ES-I3 (cell line): Measurements from ENCODE around the gene SETBP1.

Experiments used
- H3K36me3 ChIP-seq: 2 replicates; pipeline ENCODE4 v1.6.1; 2013; ENCODE audit warnings: mild to moderate bottlenecking, low read length, control low read depth, moderate library complexity; ENCODE audit not compliant: insufficient read depth
- H3K4me1 ChIP-seq: 2 replicates; pipeline ENCODE4 v1.6.1; 2013; ENCODE audit warnings: mild to moderate bottlenecking, control low read depth, low read length; ENCODE audit not compliant: insufficient read depth
- H3K9ac ChIP-seq: 2 replicates; pipeline ENCODE4 v1.6.1; 2013; ENCODE audit warnings: low read depth, mild to moderate bottlenecking, low read length, moderate library complexity
- H3K9me3 ChIP-seq: 2 replicates; pipeline ENCODE4 v1.6.1; 2013; ENCODE audit warnings: mild to moderate bottlenecking, low read length, moderate library complexity; ENCODE audit not compliant: control insufficient read depth, insufficient read depth

Gene SETBP1

GRCh38 chr18:44876024-44876423 lies 195.3 kb downstream of the SETBP1 start:
- Histone ChIP-seq H3K9ac (no peak overlapping the region), H3K9me3 (no peaks in the 10 kb centered on the region; the same call in 1 of the 2 replicates), H3K36me3 (no peaks in the 10 kb centered on the region), H3K4me1 (no peaks in the 10 kb centered on the region)

- no peaks in the 10 kb centered on the region for H3K4me1 ChIP-seq
- no peaks in the 10 kb centered on the region; the same call in 1 of the 2 replicates for H3K9me3 ChIP-seq
- H3K9ac ChIP-seq, result no peak overlapping the region
- H3K36me3 ChIP-seq, result no peaks in the 10 kb centered on the region
These were observed 196.1 kb downstream of the SETBP1 start for GRCh38 chr18:44876755-44877154.

GRCh38 chr18:44878335-44878734 lies 197.6 kb downstream of the SETBP1 start:
- H3K4me1 ChIP-seq, result no peaks in the 10 kb centered on the region
- no peak overlapping the region for H3K9ac ChIP-seq
- no peaks in the 10 kb centered on the region for H3K36me3 ChIP-seq
- H3K9me3 ChIP-seq, result no peaks in the 10 kb centered on the region; the same call in 1 of the 2 replicates

DNA sequence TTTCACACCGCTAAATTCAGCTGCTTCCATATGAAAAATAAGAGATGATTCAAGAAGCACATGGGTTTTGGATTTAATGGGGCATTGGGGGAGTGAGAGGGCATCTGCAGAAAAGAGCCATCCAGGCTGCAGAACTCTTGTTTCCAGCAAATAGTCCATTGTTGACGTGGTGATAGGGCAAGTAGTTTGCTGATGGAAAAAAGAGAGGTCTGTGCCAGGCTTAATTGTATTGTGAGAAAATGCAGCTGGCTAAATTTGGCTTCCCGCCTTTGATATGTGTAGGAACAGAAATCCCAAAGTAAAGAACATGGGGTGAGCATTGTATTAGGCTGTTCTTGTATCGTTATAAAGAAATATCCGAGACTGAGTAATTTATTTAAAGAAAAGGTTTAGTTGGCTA lies 199.5 kb downstream of the SETBP1 start:
- H3K9me3 ChIP-seq, result no peaks in the 10 kb centered on the region; the same call in 1 of the 2 replicates
- H3K36me3 ChIP-seq, result no peaks in the 10 kb centered on the region
- H3K9ac ChIP-seq, result no peak overlapping the region
- H3K4me1 ChIP-seq, result no peaks in the 10 kb centered on the region

- no peaks in the 10 kb centered on the region for H3K4me1 ChIP-seq
- H3K9ac ChIP-seq, result no peak overlapping the region
- no peaks in the 10 kb centered on the region for H3K36me3 ChIP-seq
- no peaks in the 10 kb centered on the region; the same call in 1 of the 2 replicates for H3K9me3 ChIP-seq
These were observed 200.9 kb downstream of the SETBP1 start for GRCh38 chr18:44881461-44882162.

- H3K9ac ChIP-seq, result no peak overlapping the region
- no peaks in the 10 kb centered on the region; the same call in 1 of the 2 replicates for H3K9me3 ChIP-seq
- no peaks in the 10 kb centered on the region for H3K36me3 ChIP-seq
- peaks cover under 1% of the 10 kb centered on the region; the same call in 1 of the 2 replicates for H3K4me1 ChIP-seq
These were observed 201.6 kb downstream of the SETBP1 start for GRCh38 chr18:44882163-44882868.

GRCh38 chr18:44883671-44884070 lies 203.0 kb downstream of the SETBP1 start:
- Histone ChIP-seq H3K9me3 (no peaks in the 10 kb centered on the region; the same call in 1 of the 2 replicates), H3K4me1 (peaks cover 3% of the 10 kb centered on the region; the same call in 1 of the 2 replicates), H3K9ac (no peak overlapping the region), H3K36me3 (no peaks in the 10 kb centered on the region)

DNA sequence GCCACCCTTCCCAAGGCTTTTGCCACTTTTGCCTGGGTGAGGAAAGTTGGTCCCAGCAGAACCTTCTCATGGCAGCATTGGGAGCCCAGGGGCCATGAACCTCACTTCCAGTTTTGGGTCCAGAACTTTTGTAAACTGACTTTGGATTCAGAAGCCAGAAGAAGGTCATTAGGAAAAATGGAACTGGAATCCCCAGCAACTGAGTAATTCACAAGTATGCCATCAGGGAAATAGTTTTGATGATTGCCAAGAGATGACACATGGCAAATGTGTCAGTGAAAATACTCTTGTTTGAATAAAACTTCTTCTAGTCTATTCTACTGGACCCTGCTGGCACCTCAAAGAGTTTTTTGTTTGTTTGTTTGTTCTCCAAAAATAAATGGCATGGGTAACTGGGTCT lies 203.7 kb downstream of the SETBP1 start:
- no peaks in the 10 kb centered on the region for H3K36me3 ChIP-seq
- peaks cover 3% of the 10 kb centered on the region; the same call in 1 of the 2 replicates for H3K4me1 ChIP-seq
- H3K9ac ChIP-seq, result no peak overlapping the region
- H3K9me3 ChIP-seq, result no peaks in the 10 kb centered on the region; the same call in 1 of the 2 replicates

GRCh38 chr18:44885507-44885906 lies 204.8 kb downstream of the SETBP1 start:
- peaks cover 3% of the 10 kb centered on the region; the same call in 1 of the 2 replicates for H3K4me1 ChIP-seq
- H3K9me3 ChIP-seq, result no peaks in the 10 kb centered on the region
- no peak overlapping the region for H3K9ac ChIP-seq
- H3K36me3 ChIP-seq, result no peaks in the 10 kb centered on the region

DNA sequence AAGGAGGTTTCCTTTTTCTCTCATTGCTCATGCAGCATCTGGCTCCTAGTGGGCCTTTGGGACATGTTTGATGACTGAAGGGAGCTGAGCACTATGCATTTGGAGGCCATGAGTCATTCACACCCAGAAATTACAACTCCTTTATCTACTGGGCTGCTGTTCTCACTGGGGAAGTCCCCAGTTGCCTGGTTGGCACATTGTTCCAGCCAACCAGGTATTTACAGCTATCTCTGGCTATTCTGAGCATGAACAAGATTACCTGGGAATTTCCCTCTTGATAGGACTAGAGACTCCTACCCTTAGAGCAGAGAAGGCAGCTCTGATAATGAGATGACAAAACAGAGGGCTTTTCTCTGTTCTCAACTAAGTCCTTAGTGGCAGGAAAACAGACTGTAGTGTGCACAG lies 206.5 kb downstream of the SETBP1 start:
- Histone ChIP-seq H3K4me1 (peaks cover 3% of the 10 kb centered on the region; the same call in 1 of the 2 replicates), H3K9me3 (no peaks in the 10 kb centered on the region; the same call in 1 of the 2 replicates), H3K36me3 (no peaks in the 10 kb centered on the region), H3K9ac (no peak overlapping the region)

DNA sequence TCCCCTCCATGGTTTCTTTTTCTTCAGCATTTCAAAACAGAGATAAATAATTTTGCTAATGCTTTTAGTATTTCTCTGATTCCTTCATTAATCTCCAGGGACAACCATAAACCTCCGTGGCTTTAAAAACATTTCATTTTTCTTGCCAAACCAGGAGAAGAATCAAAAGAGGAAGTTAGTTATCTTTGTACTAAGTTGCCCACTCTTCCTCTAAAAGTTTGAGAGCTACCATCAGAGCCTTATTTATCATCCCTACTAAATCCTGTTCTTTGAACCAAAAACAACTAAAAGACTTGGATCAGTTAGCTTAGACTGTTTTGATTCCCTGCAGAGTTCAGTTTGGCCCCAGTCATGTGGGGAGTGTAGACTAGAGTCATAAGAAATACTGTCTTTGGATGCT lies 208.4 kb downstream of the SETBP1 start:
- Histone ChIP-seq H3K9me3 (no peaks in the 10 kb centered on the region; the same call in 1 of the 2 replicates), H3K4me1 (peaks cover 3% of the 10 kb centered on the region; the same call in 1 of the 2 replicates), H3K36me3 (no peaks in the 10 kb centered on the region)

GRCh38 chr18:44893045-44893706 lies 212.5 kb downstream of the SETBP1 start:
- H3K36me3 ChIP-seq, result no peaks in the 10 kb centered on the region
- H3K9me3 ChIP-seq, result no peaks in the 10 kb centered on the region; the same call in 1 of the 2 replicates
- H3K9ac ChIP-seq, result no peak overlapping the region
- no peaks in the 10 kb centered on the region for H3K4me1 ChIP-seq

More for the DNA sequence above, 208.4 kb downstream of the SETBP1 start:
- H3K9ac ChIP-seq, result no peak overlapping the region

- H3K9ac ChIP-seq, result no peak overlapping the region
- H3K36me3 ChIP-seq, result no peaks in the 10 kb centered on the region
- no peaks in the 10 kb centered on the region; the same call in 1 of the 2 replicates for H3K9me3 ChIP-seq
- H3K4me1 ChIP-seq, result no peaks in the 10 kb centered on the region
These were observed 213.3 kb downstream of the SETBP1 start for GRCh38 chr18:44893966-44894365.

- Histone ChIP-seq H3K4me1 (no peaks in the 10 kb centered on the region), H3K9me3 (no peaks in the 10 kb centered on the region; the same call in 1 of the 2 replicates), H3K36me3 (no peaks in the 10 kb centered on the region), H3K9ac (no peak overlapping the region)
These were observed 214.6 kb downstream of the SETBP1 start for GRCh38 chr18:44895176-44895798.
